NCI-H146 treated with DMSO at 0.1 percent for 48 hours (cell line): Measurements from ENCODE around the gene BICD2.
"Not testable (repeated sequence)": the region's sequence is repeated elsewhere in the genome, so short reads cannot be mapped to it uniquely, and the experiment has no call there.

ENCODE experiments used
- DNase-seq: peaks from one replicate; lab custom pipeline; 2025; ENCODE audit not compliant: unreplicated experiment; lab: John Stamatoyannopoulos, UW

Gene BICD2

GRCh38 chr9:92764381-92764987 lies at the start of gene BICD2:
Gene BICD2, minus strand, starts transcription at chr9:92764833. Its CDS starts 89 bp downstream, at chr9:92764744.
- DNase-seq = no peak

GRCh38 chr9:92809629-92810326 lies 45.1 kb upstream of the BICD2 start:
- not testable (repeated sequence) for DNase-seq

GRCh38 chr9:92808726-92809451 lies 44.3 kb upstream of the BICD2 start:
- DNase-seq = peak; percentile 72

GRCh38 chr9:92807757-92808725 lies 43.4 kb upstream of the BICD2 start:
- DNase-seq = peak; percentile 1

GRCh38 chr9:92807031-92807756 lies 42.6 kb upstream of the BICD2 start:
- DNase-seq = no peak

GRCh38 chr9:92804727-92805126 lies 40.1 kb upstream of the BICD2 start:
- no peak for DNase-seq

GRCh38 chr9:92798358-92798757 lies 33.7 kb upstream of the BICD2 start:
- DNase-seq = no peak

- DNase-seq = not testable (repeated sequence)
Observed at GRCh38 chr9:92796337-92796804, 31.7 kb upstream of the BICD2 start.

- no peak for DNase-seq
Observed at GRCh38 chr9:92795598-92796336, 31.1 kb upstream of the BICD2 start.

- DNase-seq = no peak
Observed at GRCh38 chr9:92795000-92795399, 30.4 kb upstream of the BICD2 start.

GRCh38 chr9:92794426-92794825 lies 29.8 kb upstream of the BICD2 start:
- DNase-seq = no peak

- peak; percentile 11 for DNase-seq
Observed at GRCh38 chr9:92790542-92791527, 26.2 kb upstream of the BICD2 start.

GRCh38 chr9:92786298-92786697 lies 21.7 kb upstream of the BICD2 start:
- no peak for DNase-seq

- no peak for DNase-seq
Observed at GRCh38 chr9:92781899-92782298, 17.3 kb upstream of the BICD2 start.

- no peak for DNase-seq
Observed at GRCh38 chr9:92780206-92780605, 15.6 kb upstream of the BICD2 start.

GRCh38 chr9:92775466-92775865 lies 10.8 kb upstream of the BICD2 start:
- no peak for DNase-seq

- no peak for DNase-seq
Observed at GRCh38 chr9:92774274-92774673, 9.6 kb upstream of the BICD2 start.

- no peak for DNase-seq
Observed at GRCh38 chr9:92773810-92774209, 9.2 kb upstream of the BICD2 start.
